NCI-H146 treated with DMSO at 0.1 percent for 48 hours (cell line): ENCODE measurements around the gene CASP8.
A peak's percentile ranks its signal among the peaks of the same experiment; 100 is the strongest.
"Not testable (repeated sequence)": the region's sequence is repeated elsewhere in the genome, so short reads cannot be mapped to it uniquely, and the experiment has no call there.

ENCODE experiments used
- DNase-seq: peaks from one replicate; lab custom pipeline; 2025; ENCODE audit not compliant: unreplicated experiment; lab: John Stamatoyannopoulos, UW

CASP8 gene

DNA sequence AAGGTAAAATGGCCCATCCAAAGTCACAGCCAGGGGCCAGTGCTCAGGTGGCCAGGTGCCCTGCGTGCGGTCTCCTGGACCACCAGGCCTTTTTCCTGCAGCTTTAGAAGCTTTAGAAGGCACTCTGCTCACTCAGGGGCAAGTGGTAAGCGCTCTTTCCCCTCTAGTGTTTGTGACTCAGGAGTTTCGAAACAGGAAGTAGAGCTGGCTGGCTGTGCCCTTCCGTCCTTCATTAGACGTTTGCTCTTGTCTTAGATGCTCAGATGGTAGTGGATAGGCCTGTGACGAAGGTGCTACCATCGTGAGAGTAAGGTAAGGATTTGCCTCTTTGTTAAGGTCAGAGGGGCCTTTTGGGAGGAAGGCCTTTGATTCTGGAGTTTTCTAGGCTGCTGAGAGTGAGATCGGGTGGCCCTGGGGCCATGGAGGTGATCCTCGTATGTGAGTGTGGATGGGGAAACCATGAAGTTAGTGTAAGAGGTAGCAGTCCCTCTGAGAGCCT lies at the start of gene CASP8:
Gene CASP8 (plus strand): TSS at position 235 of the 499 bp plus-strand sequence. CDS start 5,951 bp downstream, outside the sequence.
- DNase-seq, result no peak

DNA sequence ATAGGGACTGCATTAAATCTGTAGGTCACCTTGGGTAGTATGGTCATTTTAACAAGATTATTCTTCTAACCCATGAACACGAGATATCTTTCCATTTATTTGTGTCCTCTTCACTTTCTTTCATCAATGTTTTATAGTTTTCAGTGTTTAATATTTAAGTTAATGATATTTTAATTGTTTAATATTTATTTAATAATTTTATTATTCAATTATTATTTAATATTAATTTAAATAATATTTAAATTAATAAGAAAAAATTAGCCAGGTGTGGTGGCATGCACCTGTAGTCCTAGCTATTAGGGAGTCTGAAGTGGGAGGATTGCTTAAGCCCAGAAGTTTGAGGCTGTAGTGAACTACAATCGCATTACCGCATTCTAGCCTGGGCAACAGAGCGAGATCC lies 44.4 kb upstream of the CASP8 start:
- DNase-seq, result no peak

DNA sequence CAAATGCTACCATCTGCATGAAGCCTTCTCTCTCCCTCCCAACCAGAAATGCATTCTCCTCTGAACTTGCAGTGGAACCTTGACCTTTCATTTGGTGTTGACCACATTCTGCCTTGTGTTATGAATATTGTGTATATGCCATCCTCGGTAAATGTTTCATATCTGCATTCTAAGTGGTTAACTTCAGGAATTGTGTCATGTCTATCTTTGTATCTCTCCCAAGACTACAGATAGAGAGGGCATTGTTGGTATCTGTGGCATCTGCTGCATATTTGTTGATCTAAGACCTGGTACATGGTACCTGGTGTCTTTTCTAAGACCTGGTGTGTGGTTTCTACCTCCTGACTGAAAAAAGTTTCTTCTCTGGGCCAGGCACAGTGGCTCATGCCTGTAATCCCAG lies 43.4 kb upstream of the CASP8 start:
- DNase-seq, result no peak

DNA sequence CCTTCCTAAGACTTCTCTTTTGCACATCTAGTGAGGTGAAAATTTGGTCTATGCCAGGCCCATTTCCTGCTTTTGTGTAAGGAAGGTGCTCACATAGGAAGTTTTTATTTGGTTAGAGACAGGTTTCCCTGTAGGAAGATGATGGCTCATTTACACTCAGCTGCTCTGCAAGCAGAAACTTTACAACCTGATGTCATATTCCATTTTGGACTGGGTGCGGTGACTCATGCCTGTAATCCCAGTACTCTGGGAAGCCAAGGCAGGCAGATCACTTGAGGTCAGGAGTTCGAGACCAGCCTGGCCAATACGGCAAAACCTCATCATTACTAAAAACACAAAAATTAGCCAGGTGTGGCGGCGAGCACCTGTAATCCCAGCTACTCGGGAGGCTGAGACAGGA lies 41.6 kb upstream of the CASP8 start:
- DNase-seq, result no peak

DNA sequence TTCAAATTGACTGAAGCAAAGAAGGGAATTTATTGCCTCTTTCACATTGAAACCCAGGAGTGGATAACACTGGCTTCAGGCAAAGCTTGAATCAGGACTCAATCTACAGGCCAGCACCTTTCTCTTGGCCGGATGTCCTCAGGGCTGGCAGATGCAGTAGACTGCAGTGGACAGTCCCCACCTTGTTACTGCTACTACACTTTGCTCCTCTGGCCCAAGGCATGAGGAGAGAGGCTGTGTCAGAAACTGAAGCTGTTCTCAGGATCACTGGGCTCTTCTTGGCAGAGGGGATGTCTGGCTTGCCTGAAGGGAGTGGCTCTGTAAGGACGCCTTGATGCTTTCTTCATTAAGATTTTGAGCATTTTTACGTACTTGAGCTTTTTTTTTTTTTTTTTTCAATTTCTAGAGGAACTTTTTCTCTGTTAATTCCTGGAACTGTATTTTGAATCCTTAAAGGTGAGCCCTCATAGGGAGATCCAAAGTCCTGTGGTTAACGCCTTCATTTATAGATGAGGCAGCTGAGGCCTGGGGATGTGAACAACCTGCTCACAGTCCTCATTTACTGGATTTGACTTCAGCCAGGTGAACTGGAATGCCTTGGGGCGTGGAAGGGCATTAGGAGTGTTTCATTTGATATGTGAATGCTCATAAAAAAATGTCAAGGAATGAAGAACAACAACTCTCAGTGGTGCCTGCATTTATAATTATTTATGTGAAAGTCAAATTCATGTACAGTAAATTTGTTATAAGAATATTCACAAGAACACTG lies 40.8 kb upstream of the CASP8 start:
- DNase-seq, result no peak

DNA sequence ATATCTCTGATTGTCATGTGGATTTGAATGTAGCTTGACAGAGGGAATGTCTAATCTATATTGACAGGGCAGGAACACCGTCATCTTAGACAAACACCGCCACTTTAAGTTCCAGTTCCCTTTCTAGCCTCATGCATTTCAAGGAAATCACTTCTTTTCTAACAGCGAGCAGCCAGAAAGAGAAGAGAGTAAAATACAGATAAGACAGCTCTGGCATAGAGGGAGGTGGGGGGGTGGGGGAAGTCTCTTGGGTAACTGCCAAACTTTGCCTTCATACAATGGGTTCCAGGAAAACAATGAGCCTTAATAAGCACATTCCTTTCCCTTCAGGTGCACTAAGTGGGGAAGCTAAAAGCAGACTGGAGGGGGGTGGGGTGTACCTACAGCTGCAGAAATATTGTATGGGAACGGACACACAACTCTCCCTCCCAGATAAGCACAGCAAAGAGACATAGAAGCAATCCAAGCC lies 40.2 kb upstream of the CASP8 start:
- DNase-seq, result peak; percentile 6

DNA sequence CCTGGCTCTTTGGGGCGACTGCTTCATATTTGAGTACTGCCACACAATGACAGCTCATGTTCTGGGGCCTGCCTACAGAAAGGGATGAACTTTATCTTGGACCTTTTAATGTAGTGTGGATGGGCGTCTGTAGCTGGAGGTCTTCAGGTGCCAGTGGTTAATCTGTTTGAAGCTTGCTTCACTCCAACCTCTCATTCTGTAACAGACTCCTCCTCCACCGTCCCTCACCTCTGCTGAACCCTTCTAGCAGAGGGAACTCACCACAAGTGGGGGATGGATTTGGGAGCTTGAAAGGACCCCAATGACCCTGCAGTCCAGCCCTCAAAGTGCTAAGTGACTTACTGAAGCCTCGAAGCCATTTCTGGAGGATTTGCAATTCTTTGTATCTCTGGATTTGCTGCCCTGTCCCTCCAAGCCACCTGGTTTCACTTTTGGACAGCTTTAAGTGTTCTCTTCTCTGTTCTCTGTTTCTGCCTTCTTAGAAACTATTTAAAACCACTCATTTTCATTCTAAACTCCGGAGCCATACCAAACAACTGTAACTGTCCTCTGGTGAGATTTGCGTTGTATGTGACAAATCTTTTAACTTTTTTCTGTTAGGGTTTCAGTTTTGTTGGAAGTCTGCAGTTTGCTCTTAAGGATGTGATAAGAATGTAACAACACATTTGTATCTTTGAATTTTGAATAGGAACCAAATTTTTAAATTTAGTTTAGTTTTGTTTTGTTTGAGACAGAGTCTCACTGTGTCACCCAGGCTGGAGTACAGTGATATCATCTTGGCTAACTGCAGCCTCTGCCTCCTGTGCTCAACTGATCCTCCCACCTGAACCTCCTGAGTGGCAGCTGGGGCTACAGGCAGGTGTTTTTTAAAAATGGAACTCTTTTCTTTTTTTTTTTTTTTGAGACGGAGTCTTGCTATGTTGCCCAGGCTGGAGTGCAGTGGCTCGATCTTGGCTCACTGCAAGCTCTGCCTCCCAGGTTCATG lies 37.0 kb upstream of the CASP8 start:
- no peak for DNase-seq

DNA sequence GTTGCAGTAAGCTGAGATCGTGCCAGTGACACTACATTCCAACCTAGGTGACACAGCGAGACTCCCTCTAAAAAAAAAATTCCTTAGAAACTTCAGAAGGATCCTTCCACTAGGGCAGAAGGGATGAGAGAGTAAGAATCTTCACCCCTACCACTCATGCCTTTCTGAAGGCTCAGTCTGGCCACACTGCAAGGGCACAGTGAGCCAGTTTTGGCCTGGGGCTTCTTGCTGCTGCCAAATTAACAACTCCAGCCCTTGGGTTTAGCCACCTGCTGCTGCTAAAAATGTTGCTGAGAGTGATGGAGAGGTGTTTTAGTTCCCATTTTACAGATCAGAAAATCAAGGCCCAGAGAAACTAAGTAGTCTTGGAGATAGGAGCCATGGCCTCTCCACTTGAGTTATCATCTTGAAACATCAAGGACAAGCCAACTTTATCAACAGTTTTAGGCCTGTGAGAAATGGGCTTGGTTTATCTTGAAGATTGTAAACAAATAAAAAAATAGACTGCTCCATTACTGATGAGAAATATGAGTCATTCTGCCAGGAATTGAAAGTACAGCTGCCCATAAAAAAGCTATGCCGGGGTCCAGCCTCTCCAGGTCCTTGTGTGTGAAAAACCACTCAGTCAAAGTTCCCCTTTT lies 31.9 kb upstream of the CASP8 start:
- no peak for DNase-seq

DNA sequence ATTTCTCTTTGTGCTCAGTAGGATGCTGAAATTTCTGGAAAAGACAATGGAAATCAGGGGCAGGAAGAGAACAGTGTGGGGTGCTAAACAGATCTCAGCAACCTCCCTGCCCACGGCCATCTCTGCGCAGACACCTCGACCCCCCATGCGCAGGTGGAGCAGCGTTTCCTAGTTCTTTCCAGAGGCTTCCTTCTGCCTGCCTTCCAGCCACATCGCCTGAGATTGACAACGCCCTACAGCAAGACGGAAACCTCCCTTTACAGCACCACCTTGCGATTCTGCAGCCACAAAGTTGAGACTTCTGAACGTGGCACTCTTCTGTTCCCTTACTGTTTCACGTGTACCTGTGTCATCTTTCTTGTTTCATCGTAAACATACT lies 31.4 kb upstream of the CASP8 start:
- DNase-seq, result no peak

DNA sequence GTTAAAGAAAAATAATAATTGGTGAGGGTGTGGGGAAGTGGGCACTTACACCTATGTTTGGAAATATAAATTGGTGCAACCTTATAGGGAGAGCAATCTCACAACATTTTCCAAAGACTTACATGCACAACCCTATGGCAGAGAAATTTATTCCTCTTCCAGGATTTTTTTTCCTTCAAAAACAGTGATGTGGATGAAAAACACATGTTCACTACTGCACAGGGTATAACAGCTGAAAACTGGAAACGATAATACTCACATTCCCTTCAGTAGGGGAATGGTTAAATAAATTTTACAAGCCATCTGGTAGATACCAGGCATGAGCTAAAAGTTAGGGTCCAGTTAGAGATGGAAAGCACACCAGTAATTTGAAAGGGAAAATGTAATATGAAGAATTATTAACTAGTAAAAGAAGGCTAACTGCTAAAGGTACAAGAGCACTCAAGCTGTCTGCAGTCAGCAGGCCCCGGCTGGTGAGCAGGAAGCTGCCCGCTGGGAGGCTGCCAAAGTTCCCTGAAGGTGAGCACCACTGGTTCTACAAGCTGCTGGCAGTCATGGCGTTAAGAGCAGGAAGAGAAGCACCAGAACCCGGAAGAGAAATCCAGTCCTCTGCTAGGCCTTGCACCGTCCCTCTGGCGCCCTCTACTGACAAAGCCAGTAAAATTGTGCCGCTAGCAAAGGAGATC lies 28.4 kb upstream of the CASP8 start:
- DNase-seq, result peak; percentile 71

DNA sequence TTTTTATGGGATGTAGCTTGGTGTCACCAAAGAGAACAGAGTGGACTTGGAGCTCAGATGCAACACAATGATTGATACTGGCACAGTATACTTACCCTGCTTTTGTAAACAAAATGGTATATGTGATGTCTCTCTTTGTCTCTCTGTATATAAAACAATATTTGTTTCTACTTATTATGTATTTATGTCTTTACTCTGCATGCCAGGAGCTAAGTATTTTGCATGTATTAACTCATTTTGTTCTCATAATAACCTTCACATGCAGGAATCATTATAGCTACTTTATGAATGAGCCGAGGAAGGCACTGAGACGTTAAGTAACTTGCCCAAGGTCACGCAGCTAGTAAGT lies 27.9 kb upstream of the CASP8 start:
- no peak for DNase-seq

DNA sequence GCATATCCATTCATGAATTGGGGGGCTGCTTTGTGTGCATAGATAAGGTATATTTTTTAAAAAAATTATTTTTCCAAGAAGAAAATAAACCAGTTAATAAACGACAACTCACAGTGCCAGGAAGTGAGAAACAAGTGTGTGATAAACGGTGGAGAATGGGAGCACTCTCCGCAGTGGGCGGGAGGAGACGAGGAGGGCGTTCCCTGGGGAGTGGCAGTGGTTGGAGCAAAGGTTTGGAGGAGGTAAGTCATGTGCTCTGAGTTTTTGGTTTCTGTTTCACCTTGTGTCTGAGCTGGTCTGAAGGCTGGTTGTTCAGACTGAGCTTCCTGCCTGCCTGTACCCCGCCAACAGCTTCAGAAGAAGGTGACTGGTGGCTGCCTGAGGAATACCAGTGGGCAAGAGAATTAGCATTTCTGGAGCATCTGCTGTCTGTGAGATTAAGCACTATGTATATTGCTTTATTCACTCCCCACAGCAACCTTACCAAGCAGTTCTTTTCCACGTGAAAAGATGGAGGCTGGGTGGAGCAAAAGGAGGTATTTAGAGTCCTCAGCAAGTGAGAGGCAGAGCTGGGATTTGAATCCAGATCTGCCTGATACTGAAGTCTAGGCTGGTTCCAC lies 27.0 kb upstream of the CASP8 start:
- peak; percentile 23 for DNase-seq

DNA sequence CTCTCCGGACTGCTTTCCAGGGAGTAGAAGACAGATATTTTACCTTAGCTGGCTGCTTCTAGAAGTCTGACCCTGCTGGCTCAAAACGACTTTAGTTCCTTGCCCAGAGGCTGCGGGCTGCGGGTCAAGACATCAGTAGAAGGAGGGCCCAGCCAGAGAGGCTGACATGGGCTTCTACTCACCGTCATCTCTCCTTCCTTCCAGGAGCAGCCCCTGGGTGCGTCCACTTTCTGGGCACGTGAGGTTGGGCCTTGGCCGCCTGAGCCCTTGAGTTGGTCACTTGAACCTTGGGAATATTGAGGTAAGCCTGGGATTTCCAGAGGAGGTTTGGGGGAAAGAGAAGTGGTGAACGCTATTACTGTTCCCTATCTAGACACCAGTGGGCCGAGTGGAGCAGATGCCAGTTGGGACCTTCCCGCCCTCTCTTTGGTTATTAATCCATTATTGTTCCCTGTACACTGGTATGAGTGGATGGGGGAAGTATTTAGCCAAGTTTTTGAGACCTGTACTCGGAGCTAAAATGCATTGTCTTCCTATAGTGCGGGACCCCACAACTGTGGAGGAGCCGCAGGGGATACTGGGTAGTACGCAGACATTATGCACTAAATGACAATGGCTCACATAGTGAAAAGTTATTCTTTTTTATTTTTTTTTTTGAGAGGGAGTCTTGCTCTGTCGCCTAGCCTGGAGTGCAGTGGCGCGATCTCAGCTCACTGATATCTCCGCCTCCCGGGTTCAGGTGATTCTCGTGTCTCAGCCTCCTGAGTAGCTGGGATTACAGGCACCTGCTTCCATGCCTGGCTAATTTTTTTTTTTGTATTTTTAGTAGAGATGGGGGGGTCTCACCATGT lies 26.3 kb upstream of the CASP8 start:
- DNase-seq, result no peak

DNA sequence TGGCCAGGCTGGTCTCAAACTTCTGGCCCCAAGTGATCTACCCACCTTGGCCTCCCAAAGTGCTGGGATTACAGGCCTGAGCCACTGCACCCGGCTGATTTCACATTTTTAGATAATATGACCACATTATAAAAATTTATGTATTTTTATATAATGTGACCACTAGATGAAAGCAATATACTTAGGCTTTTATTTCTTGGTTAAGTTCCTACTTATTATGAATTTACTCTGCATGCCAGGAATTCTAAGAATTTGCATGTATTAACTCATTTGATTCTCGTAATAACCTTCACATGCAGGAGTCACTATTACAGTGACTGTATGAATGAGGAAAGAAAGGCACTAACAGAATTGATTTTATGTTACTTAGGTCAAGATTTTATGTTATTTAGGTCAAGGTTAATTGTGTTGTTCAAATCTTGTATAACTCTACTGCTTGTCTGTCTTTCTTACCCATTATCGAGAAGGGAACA lies 25.6 kb upstream of the CASP8 start:
- no peak for DNase-seq

DNA sequence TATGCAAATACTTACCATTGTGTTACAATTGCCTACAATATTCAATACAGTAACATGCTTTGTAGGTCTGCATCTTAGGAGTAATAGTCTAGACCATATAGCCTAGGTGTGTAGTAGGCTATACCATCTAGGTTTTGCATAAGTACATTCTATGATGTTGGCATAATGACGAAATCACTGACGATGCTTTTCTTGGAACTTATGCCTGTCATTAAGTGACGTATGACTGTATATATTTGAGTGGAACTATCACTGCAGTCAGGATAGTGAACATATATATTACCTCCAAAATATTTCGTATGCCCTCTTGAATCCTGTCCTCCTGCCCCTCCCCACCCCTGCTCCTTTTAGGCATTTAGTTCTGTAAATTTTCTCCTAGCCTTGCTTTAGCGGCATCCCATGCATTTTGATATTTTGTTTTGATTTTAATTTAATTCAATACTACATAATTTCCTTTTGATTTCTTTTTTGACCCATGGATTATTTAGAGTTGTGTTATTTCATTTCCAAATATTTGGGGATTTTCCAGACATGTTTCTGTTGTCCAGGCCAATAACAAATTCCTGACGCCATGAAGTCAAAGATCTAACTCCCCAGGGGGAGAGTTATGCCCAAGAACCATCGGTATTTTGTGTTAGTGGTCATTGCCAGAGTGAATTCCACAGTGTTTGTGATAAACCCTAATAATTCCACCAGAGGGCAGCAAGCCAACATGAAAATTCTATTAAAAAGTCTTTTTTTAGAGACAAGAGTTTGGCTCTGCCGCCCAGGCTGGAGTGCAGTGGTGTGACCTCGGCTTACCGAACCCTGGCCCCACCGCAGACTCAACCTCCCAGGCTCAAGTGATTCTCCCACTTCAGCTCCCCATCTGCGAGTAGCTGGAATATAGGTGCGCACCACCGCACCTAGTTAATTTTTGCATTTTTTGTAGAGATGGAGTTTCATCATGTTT lies 24.2 kb upstream of the CASP8 start:
- DNase-seq, result no peak

DNA sequence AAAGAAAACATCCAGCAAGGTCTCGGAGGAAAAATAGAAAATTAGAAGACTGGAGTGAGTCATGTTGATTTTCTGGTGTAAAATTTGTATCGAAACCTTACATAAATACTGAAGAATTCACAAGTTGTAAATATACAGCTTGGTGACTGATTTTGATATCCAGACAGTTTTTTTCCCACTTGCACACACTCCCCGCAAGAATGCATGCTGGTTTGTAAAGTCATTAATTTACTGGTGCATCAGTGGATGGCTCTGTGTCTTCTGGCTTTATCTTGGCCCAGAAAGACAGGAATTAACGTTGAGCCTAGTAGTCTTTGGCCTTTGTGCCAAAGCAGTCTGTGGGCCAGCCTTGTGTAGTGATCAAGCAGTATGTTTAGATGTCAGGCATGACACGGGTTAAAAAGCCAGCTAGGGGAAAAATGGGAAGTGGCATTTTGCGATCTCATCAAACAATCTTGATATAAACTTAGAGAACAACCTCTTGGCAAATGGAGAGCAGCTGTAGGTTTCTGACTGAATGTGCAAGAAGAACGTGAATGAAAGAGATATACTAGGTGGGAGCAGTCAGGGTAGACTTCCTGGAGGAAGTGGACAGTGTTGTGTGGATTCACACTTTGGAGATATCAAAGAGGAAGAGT lies 22.7 kb upstream of the CASP8 start:
- DNase-seq, result no peak

DNA sequence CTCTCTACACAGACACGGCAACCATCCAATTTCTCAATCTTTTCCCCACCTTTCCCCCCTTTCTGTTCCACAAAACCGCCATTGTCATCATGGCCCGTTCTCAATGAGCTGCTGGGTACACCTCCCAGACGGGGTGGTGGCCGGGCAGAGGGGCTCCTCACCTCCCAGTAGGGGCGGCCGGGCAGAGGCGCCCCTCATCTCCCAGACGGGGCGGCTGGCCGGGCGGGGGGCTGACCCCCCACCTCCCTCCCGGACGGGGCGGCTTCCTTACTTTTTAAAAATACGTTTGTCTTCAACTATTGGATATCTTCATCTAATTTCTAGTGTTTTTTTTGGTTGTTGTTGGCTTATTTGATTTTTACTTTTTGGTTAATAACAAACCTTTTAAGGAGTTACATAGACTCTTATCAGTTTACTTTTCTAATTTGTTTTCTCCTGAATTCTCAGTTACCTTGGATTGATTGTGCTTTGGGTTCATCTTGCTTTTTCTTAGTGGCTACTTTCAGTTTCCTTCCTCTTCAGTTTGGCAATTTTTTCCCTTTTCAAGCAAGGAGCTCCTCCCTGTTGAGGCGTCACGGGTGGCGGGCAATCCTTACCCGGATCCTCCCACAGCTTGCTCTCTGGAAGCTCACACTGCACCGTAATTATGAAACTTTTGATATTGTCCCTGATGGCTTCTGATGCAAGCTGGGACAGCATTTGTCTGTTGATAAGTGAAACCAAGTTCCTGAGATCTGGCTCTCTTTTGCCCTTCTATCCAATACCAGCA lies 21.0 kb upstream of the CASP8 start:
- not testable (repeated sequence) for DNase-seq
